Hippocampal formation (tissue), 2 donors: Measurements from ENCODE around the gene ARMC5.
"Not testable (repeated sequence)": the region's sequence is repeated elsewhere in the genome, so short reads cannot be mapped to it uniquely, and the experiment has no call there.

ENCODE experiments used
- DNase-seq, 2 donors: peaks; one replicate each; lab custom pipeline; 2025; lab: John Stamatoyannopoulos, UW

The ARMC5 gene

GRCh38 chr16:31477220-31478216, 18.2 kb downstream of the ARMC5 start:
- DNase-seq = no peak

GRCh38 chr16:31478956-31479355, 19.7 kb downstream of the ARMC5 start:
- DNase-seq = no peak

GRCh38 chr16:31479751-31480150, 20.4 kb downstream of the ARMC5 start:
- no peak for DNase-seq

GRCh38 chr16:31480851-31481536, 21.7 kb downstream of the ARMC5 start:
- no peak for DNase-seq

- DNase-seq = no peak
These were observed 23.8 kb downstream of the ARMC5 start, which contains the start of gene SLC5A2 for GRCh38 chr16:31483081-31483480. SLC5A2 (plus strand) TSS chr16:31483123; CDS start chr16:31483137, 14 bp downstream.

- DNase-seq = not testable (repeated sequence)
These were observed 24.7 kb downstream of the ARMC5 start for GRCh38 chr16:31484048-31484447.

GRCh38 chr16:31484491-31485171, 25.3 kb downstream of the ARMC5 start:
- no peak for DNase-seq

GRCh38 chr16:31485571-31485970, 26.3 kb downstream of the ARMC5 start:
- DNase-seq = no peak

GRCh38 chr16:31486045-31486444, 26.7 kb downstream of the ARMC5 start:
- DNase-seq = no peak

GRCh38 chr16:31487071-31487719, 27.9 kb downstream of the ARMC5 start:
- no peak for DNase-seq

- no peak for DNase-seq
These were observed 28.6 kb downstream of the ARMC5 start for GRCh38 chr16:31487720-31488467.

- no peak for DNase-seq
These were observed 29.4 kb downstream of the ARMC5 start for GRCh38 chr16:31488468-31489297.

GRCh38 chr16:31489298-31489564, 29.9 kb downstream of the ARMC5 start:
- no peak for DNase-seq

- no peak for DNase-seq
These were observed 30.6 kb downstream of the ARMC5 start for GRCh38 chr16:31489616-31490584.

GRCh38 chr16:31491778-31492418, 32.6 kb downstream of the ARMC5 start:
- DNase-seq = no peak

GRCh38 chr16:31493506-31494125, 34.3 kb downstream of the ARMC5 start:
- no peak for DNase-seq

- DNase-seq = no peak
These were observed 37.4 kb downstream of the ARMC5 start for GRCh38 chr16:31496670-31497069.

- no peak for DNase-seq
These were observed 39.2 kb downstream of the ARMC5 start for GRCh38 chr16:31498493-31498892.
